GM12878 (cell line): ENCODE measurements around the gene FAM124B. TPM values are rescaled to one million over a fixed set of nuclear protein-coding genes. Genes with fewer than 3 reads are reported as not detected.

Experiments
- ATAC-seq: fragments of 200-7000 bp; cut with Tn5 transposase; 3 replicates; pipeline ENCODE4 v1.9.1; 2020; ENCODE audit warnings: mild to moderate bottlenecking, moderate library complexity
- BruUV-seq: library from RNA; stranded (reverse); fragments of 400-500 nt; replicated peaks from 2 replicates; lab custom pipeline; 2021; lab: Mats Ljungman, UMichigan
- CTCF ChIA-PET: fragments of 300-600 bp; sonication (Branson Sonifier 250); formaldehyde crosslinking; extraction: SDS; loops from one replicate; lab custom pipeline; 2021; ENCODE audit warnings: inconsistent platforms; lab: Yijun Ruan, JAX
- POLR2A ChIA-PET: fragments of 350-600 bp; formaldehyde crosslinking; extraction: SDS; loops from one replicate; lab custom pipeline; 2021; ENCODE audit warnings: inconsistent platforms; lab: Charles Lee
- RAD21 ChIA-PET: fragments of 300-600 bp; sonication (Branson Sonifier 250); formaldehyde crosslinking; loops from one replicate; lab custom pipeline; 2023; ENCODE audit warnings: antibody characterized with exemption; ENCODE audit not compliant: unreplicated experiment; lab: Charles Lee
- SMC1A ChIA-PET: fragments of 300-600 bp; sonication (Branson Sonifier 250); formaldehyde crosslinking; loops from one replicate; lab custom pipeline; 2023; ENCODE audit not compliant: unreplicated experiment, uncharacterized antibody; lab: Charles Lee
- DNase-seq: peaks from one replicate; pipeline ENCODE4 v3.0.0-alpha.2; 2011; ENCODE audit warnings: low read depth, low spot score
- FAIRE-seq: peaks from 3 replicates; lab custom pipeline; 2011; peaks lifted over from hg19 to GRCh38; lab: Jason Lieb, UNC
- H2AFZ ChIP-seq: 2 replicates; pipeline ENCODE4 v1.6.0; 2011; ENCODE audit warnings: low read depth, low read length, control low read depth; ENCODE audit not compliant: control insufficient read depth
- H3K27ac ChIP-seq: 2 replicates; pipeline ENCODE4 v1.5.1; 2011; ENCODE audit warnings: control low read depth; ENCODE audit not compliant: control insufficient read depth, insufficient read depth
- H3K27me3 ChIP-seq, 2 experiments: replicated peaks in 1 of 2; 2 replicates each; pipeline versions ENCODE4 v1.6.0 to v1.6.1; 2011; ENCODE audit warnings: low read length in 1 of 2; ENCODE audit not compliant: control insufficient read depth in 2 of 2, insufficient read depth in 2 of 2
- H3K36me3 ChIP-seq, 2 experiments: 2 replicates each; pipeline ENCODE4 v1.5.1; 2011; ENCODE audit warnings: low read length in 1 of 2; ENCODE audit not compliant: control insufficient read depth in 2 of 2, insufficient read depth in 2 of 2
- H3K4me1 ChIP-seq: 2 replicates; pipeline ENCODE4 v1.6.1; 2011; ENCODE audit warnings: mild to moderate bottlenecking, low read length, moderate library complexity, mixed read lengths; ENCODE audit not compliant: control insufficient read depth, insufficient read depth
- H3K4me2 ChIP-seq: 2 replicates; pipeline ENCODE4 v1.6.0; 2011; ENCODE audit warnings: control low read depth; ENCODE audit not compliant: control insufficient read depth, insufficient read depth
- H3K4me3 ChIP-seq: fragments of 200-600 bp; sonication (generic); 2 replicates; pipeline ENCODE4 v1.5.1; 2016
- H3K79me2 ChIP-seq: 2 replicates; pipeline ENCODE4 v1.6.0; 2011; ENCODE audit warnings: low read length; ENCODE audit not compliant: control insufficient read depth, insufficient read depth
- H3K9ac ChIP-seq: 2 replicates; pipeline ENCODE4 v1.8.0; 2011; ENCODE audit warnings: low read length, control low read depth, mixed read lengths; ENCODE audit not compliant: control insufficient read depth, insufficient read depth
- H3K9me3 ChIP-seq: replicated peaks from 3 replicates; pipeline ENCODE4 v1.5.1; 2011; ENCODE audit warnings: mild to moderate bottlenecking, low read length; ENCODE audit not compliant: control insufficient read depth, insufficient read depth
- H4K20me1 ChIP-seq: 2 replicates; pipeline ENCODE4 v1.6.0; 2011; ENCODE audit not compliant: control insufficient read depth, insufficient read depth
- BCL11A ChIP-seq: IDR thresholded peaks from 2 replicates; pipeline ENCODE4 v1.6.1; 2011; ENCODE audit warnings: low read depth, low read length
- CBX3 ChIP-seq: fragments of 200-600 bp; sonication (generic); IDR thresholded peaks from 2 replicates; pipeline ENCODE4 v1.6.1; 2016; ENCODE audit warnings: low read depth, borderline replicate concordance
- CEBPZ ChIP-seq: fragments of 150-350 bp; IDR thresholded peaks from 2 replicates; pipeline ENCODE4 v1.6.1; 2016; ENCODE audit warnings: low read depth, low read length
- EED ChIP-seq: sonication (generic); IDR thresholded peaks from 2 replicates; pipeline ENCODE4 v1.6.1; 2016; ENCODE audit warnings: antibody characterized with exemption, low read depth
- KDM1A ChIP-seq: fragments of 200-600 bp; sonication (generic); IDR thresholded peaks from 2 replicates; pipeline ENCODE4 v1.6.1; 2016; ENCODE audit warnings: borderline replicate concordance
- KLF5 ChIP-seq: fragments of 450-650 bp; IDR thresholded peaks from 2 replicates; pipeline ENCODE4 v1.6.1; 2014; ENCODE audit warnings: mild to moderate bottlenecking; ENCODE audit not compliant: partially characterized antibody
- MEF2B ChIP-seq: fragments of 450-650 bp; IDR thresholded peaks from 2 replicates; pipeline ENCODE4 v1.6.1; 2018; ENCODE audit warnings: mild to moderate bottlenecking, moderate library complexity; ENCODE audit not compliant: partially characterized antibody, poor library complexity, severe bottlenecking
- MTA3 ChIP-seq: IDR thresholded peaks from 2 replicates; pipeline ENCODE4 v1.6.1; 2012; ENCODE audit warnings: low read length, inconsistent platforms, borderline replicate concordance
- MYB ChIP-seq: fragments of 150-350 bp; IDR thresholded peaks from 2 replicates; pipeline ENCODE4 v1.6.1; 2014; ENCODE audit warnings: mild to moderate bottlenecking, low read depth, low read length, borderline replicate concordance
- PBX3 ChIP-seq: IDR thresholded peaks from 2 replicates; pipeline ENCODE4 v1.6.1; 2011; ENCODE audit warnings: mild to moderate bottlenecking, low read depth, low read length, moderate library complexity; ENCODE audit not compliant: insufficient replicate concordance
- ZNF592 ChIP-seq: fragments of 450-650 bp; IDR thresholded peaks from 2 replicates; pipeline ENCODE4 v1.6.1; 2017; ENCODE audit warnings: mild to moderate bottlenecking, moderate library complexity
- WGBS: methylation state at CpG from one replicate; pipeline ENCODE4 v1.1.6; 2016; ENCODE audit warnings: low lambda C conversion rate; ENCODE audit not compliant: insufficient replicate concordance, insufficient coverage; ENCODE audit errors: missing lambda C conversion rate; 5-methylcytosine and 5-hydroxymethylcytosine counted together
- in situ Hi-C: fragments of 300-500 bp; cut with MboI; formaldehyde crosslinking; loops from 9 replicates; pipeline ENCODE4 v1.14.3; 2018; ENCODE audit warnings: mixed read lengths
- intact Hi-C: fragments of 100-400 bp; cut with micrococcal nuclease; formaldehyde crosslinking; loops from one replicate; pipeline ENCODE4 v1.14.2; 2022; ENCODE audit not compliant: unreplicated experiment
- polyA plus RNA-seq, 11 experiments: library from polyadenylated mRNA; depleted of rRNA in 4 of 11; unstranded in 6 of 11; stranded (reverse) in 5 of 11; fragments of >200 nt; fragmentation: Nextera tagmentation in 4 of 11; fragmentation: Illumina TruSeq in 1 of 11; extraction: Ambion mirVana in 4 of 11; extraction: Trizol in 1 of 11; gene quantifications; 1 replicate in 1 of 11; 2 replicates in 10 of 11; pipeline versions ENCODE4 v1.2.1 to v1.2.3, GENCODE V29; 2011 to 2016; ENCODE audit warnings: inconsistent platforms in 2 of 11, missing spikeins in 2 of 11, low read depth in 1 of 11
- total RNA-seq, 4 experiments: library from RNA; depleted of rRNA in 3 of 4; stranded (reverse); fragments of >200 nt in 3 of 4; fragmentation: Illumina TruSeq in 1 of 4; extraction: Trizol in 1 of 4; gene quantifications; 2 replicates each; pipeline versions ENCODE4 v1.2.1 to v1.2.3, GENCODE V29; 2013 to 2021

The FAM124B gene
- total and polyA plus RNA-seq, 10 of the 15 experiments (the other 5 are each of a cell fraction or from before 2014, with no cell fraction given): not detected

- TF ChIP-seq CEBPZ: no peak
- TF ChIP-seq MTA3: no peak
- no peak for TF ChIP-seq ZNF592
- TF ChIP-seq KLF5: no peak
- TF ChIP-seq CBX3: no peak
- no peak for TF ChIP-seq MYB
- TF ChIP-seq KDM1A: no peak
- no peak for TF ChIP-seq MEF2B
- no peak for TF ChIP-seq PBX3
- TF ChIP-seq EED: no peak
- no peak for TF ChIP-seq BCL11A
- no peaks in the 10 kb centered on the region for H3K9me3 ChIP-seq
- no peak overlapping the region for H3K9ac ChIP-seq
- no peak for DNase-seq
- no peaks in the 10 kb centered on the region for H3K79me2 ChIP-seq
- no peak overlapping the region for H2AFZ ChIP-seq
- intact Hi-C loops (no loop called here), in situ Hi-C loops (no loop called here)
- ChIA-PET RAD21 (no interaction called here), CTCF (no interaction called here), SMC1A (no interaction called here), POLR2A (no interaction called here)
- no peaks in the 10 kb centered on the region; the same call in 1 of the 2 replicates for H3K4me1 ChIP-seq
- 77% methylated on average over 4 of the region's 4 CpGs for WGBS
- H3K4me2 ChIP-seq: no peak overlapping the region
- no peak for FAIRE-seq
- no peak overlapping the region for H3K4me3 ChIP-seq
- no peaks in the 10 kb centered on the region for H4K20me1 ChIP-seq
- peaks cover 2 to 7% of the 10 kb centered on the region in 2 experiments for H3K27me3 ChIP-seq
- no peaks in the 10 kb centered on the region for H3K36me3 ChIP-seq
- H3K27ac ChIP-seq: no peak overlapping the region
- BruUV-seq: no TSS peak
- ATAC-seq: no peak
These were observed 42.9 kb upstream of the FAM124B start for GRCh38 chr2:224444783-224445182.
